Colonic mucosa (tissue), 4 donors: ENCODE measurements around the gene TPM1. TPM values are rescaled to one million over a fixed set of nuclear protein-coding genes. Genes with fewer than 3 reads are reported as not detected.

Source experiments
- DNase-seq: peaks from one replicate; pipeline ENCODE4 v3.0.0-alpha.2; 2020
- H3K27ac ChIP-seq: fragments of 200-600 bp; one replicate; pipeline ENCODE4 v1.8.0; 2021
- H3K27me3 ChIP-seq: fragments of 200-600 bp; one replicate; pipeline ENCODE4 v1.8.0; 2021
- H3K36me3 ChIP-seq: fragments of 200-600 bp; one replicate; pipeline ENCODE4 v1.8.0; 2021
- H3K4me1 ChIP-seq: fragments of 200-600 bp; one replicate; pipeline ENCODE4 v1.8.0; 2021; ENCODE audit warnings: mild to moderate bottlenecking
- H3K4me3 ChIP-seq: fragments of 200-600 bp; one replicate; pipeline ENCODE4 v1.8.0; 2021
- H3K9ac ChIP-seq, 2 donors: one replicate each; pipeline ENCODE4 v1.7.0; 2013; ENCODE audit warnings: control low read depth in 2 of 2, low read depth in 2 of 2, low read length in 2 of 2
- H3K9me3 ChIP-seq: fragments of 200-600 bp; one replicate; pipeline ENCODE4 v1.8.0; 2021
- CTCF ChIP-seq: fragments of 200-600 bp; IDR thresholded peaks from one replicate; pipeline ENCODE4 v1.8.0; 2022; ENCODE audit warnings: antibody characterized with exemption, mild to moderate bottlenecking
- intact Hi-C: fragments of 100-400 bp; cut with DNase I; formaldehyde crosslinking; loops from one replicate; pipeline ENCODE4 v1.14.1; 2022
- total RNA-seq, 2 donors: library from RNA; stranded (reverse); fragmentation: NEBNext Ultra II Directional in 1 of 2; extraction: Animal tissue kit (Norgen Biotek cat#: 25700) in 1 of 2; gene quantifications; one replicate each; pipeline ENCODE4 v1.2.1, GENCODE V29; 2021
- donor health status: healthy.
- donor health status: DM: no; HTN: no; CAD: no.
- donor health status: DM: no; HTN: no; CAD: no.

Gene TPM1
- total RNA-seq, 2 donors from 2014 or later: 423 to 769 TPM

GRCh38 chr15:63072809-63073277 is 30.3 kb downstream of the TPM1 start:
- H3K9me3 ChIP-seq: no peaks in the 10 kb centered on the region
- no peak for TF ChIP-seq CTCF
- no peaks in the 10 kb centered on the region for H3K36me3 ChIP-seq
- no peak overlapping the region for H3K9ac ChIP-seq
- peak overlapping the region; percentile 46 for H3K27ac ChIP-seq
- no peaks in the 10 kb centered on the region for H3K4me1 ChIP-seq
- DNase-seq: no peak
- H3K27me3 ChIP-seq: no peaks in the 10 kb centered on the region
- H3K4me3 ChIP-seq: no peak overlapping the region
- intact Hi-C loops: no loop called here

- no peak overlapping the region for H3K9ac ChIP-seq
- no peaks in the 10 kb centered on the region for H3K36me3 ChIP-seq
- no peaks in the 10 kb centered on the region for H3K27me3 ChIP-seq
- no peaks in the 10 kb centered on the region for H3K9me3 ChIP-seq
- no peaks in the 10 kb centered on the region for H3K4me1 ChIP-seq
- peak overlapping the region; percentile 46 for H3K27ac ChIP-seq
- intact Hi-C loops: no loop called here
- no peak for DNase-seq
- no peak for TF ChIP-seq CTCF
- no peak overlapping the region for H3K4me3 ChIP-seq
Measured at GRCh38 chr15:63073497-63074172, 31.1 kb downstream of the TPM1 start.

DNA sequence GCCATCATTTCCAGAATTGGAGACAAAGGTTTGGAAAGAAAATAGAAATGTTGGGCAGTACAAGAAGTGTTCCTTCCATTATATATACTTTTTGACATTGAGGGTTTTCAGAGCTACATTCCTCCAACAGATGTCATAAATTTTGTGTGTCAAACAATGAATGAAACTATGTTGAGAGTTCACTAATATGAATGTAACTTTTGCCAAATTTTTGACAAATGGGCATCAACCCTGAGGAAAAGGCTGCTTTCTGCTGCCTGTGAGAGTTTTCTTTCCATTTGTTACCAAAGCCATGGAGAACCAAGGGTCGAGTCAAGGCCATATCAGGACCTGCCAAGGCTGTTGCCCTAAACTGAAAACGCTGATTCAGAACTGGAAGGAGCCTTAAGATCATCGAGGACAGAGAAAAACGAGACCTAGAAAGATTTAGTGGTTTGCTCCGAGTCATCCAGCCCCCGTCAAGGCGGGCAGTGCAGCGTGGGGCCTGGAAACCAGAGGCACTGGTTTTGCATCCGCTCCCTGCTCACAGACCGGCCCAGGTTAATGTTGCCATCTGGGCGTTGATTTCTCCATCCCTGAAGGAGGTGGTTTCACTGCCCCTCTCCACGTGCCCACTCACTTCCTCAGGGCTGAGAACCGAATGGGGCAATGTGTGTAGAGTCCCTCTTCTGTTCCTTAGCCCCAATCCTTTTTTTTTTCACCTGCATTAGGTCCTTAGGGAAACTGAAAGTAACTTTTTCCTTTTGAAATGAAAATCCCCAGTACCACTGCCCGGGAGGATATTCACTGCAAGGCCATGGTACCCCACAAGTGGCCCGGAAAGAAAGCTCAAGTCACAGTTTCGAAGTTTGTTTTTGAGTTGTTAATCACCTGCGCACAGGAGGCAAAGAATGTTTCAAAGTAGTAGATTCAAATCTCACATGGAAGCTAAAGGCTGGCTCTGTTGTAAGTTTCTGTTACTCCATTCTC is 32.8 kb downstream of the TPM1 start:
- H3K27me3 ChIP-seq: no peaks in the 10 kb centered on the region
- H3K9me3 ChIP-seq: no peaks in the 10 kb centered on the region
- intact Hi-C loops: no loop called here
- no peak overlapping the region for H3K9ac ChIP-seq
- H3K27ac ChIP-seq: no peak overlapping the region
- no peak for DNase-seq
- no peaks in the 10 kb centered on the region for H3K4me1 ChIP-seq
- no peak for TF ChIP-seq CTCF
- H3K4me3 ChIP-seq: no peak overlapping the region
- H3K36me3 ChIP-seq: no peaks in the 10 kb centered on the region

- H3K27ac ChIP-seq: no peak overlapping the region
- no peaks in the 10 kb centered on the region for H3K4me1 ChIP-seq
Measured at GRCh38 chr15:63075984-63076713, 33.6 kb downstream of the TPM1 start.

More at GRCh38 chr15:63075984-63076713, 33.6 kb downstream of the TPM1 start:
- Histone ChIP-seq H3K9me3 (no peaks in the 10 kb centered on the region), H3K9ac (no peak overlapping the region), H3K36me3 (no peaks in the 10 kb centered on the region), H3K4me3 (no peak overlapping the region), H3K27me3 (no peaks in the 10 kb centered on the region)
- TF ChIP-seq CTCF: no peak
- intact Hi-C loops: no loop called here
- DNase-seq: no peak
